HepG2 (cell line): ENCODE results near the gene HOMEZ. TPM values are rescaled to one million over a fixed set of nuclear protein-coding genes. Genes with fewer than 3 reads are reported as not detected.

Experiments
- AGO1 ChIP-seq: fragments of 200-400 bp; formaldehyde crosslinking; IDR thresholded peaks from 2 replicates; pipeline ENCODE4 v1.6.1; 2017; ENCODE audit warnings: mild to moderate bottlenecking, low read depth, low read length, moderate library complexity; ENCODE audit not compliant: poor library complexity, severe bottlenecking
- CREM ChIP-seq, 2 experiments: sonication (generic) in 1 of 2; formaldehyde crosslinking in 1 of 2; IDR thresholded peaks; 2 replicates each; pipeline versions ENCODE4 v1.4.0 to v1.6.1; 2016 to 2020; ENCODE audit warnings: antibody characterized with exemption in 1 of 2, mild to moderate bottlenecking in 1 of 2, missing genetic modification reagents in 1 of 2
- KDM1A ChIP-seq: IDR thresholded peaks from 2 replicates; pipeline ENCODE4 v1.6.1; 2016; ENCODE audit warnings: missing compliant biosample characterization
- NFKBIZ ChIP-seq: IDR thresholded peaks from 2 replicates; pipeline ENCODE4 v1.6.1; 2018; ENCODE audit warnings: missing genetic modification reagents, missing compliant biosample characterization
- ZKSCAN5 ChIP-seq: sonication (generic); formaldehyde crosslinking; IDR thresholded peaks from 2 replicates; pipeline ENCODE4 v1.5.1; 2020; ENCODE audit warnings: mild to moderate bottlenecking, missing genetic modification reagents
- ZNF225 ChIP-seq: sonication (generic); formaldehyde crosslinking; IDR thresholded peaks from 2 replicates; pipeline ENCODE4 v1.4.0; 2020; ENCODE audit warnings: mild to moderate bottlenecking, missing genetic modification reagents
- ZNF232 ChIP-seq: sonication (generic); formaldehyde crosslinking; IDR thresholded peaks from 2 replicates; pipeline ENCODE4 v1.4.0; 2020; ENCODE audit warnings: missing genetic modification reagents, borderline replicate concordance
- ZNF446 ChIP-seq: sonication (generic); formaldehyde crosslinking; IDR thresholded peaks from 2 replicates; pipeline ENCODE4 v1.5.0; 2020; ENCODE audit warnings: mild to moderate bottlenecking, missing genetic modification reagents
- ZNF530 ChIP-seq: sonication (generic); formaldehyde crosslinking; IDR thresholded peaks from 2 replicates; pipeline ENCODE4 v1.5.0; 2020; ENCODE audit warnings: low read depth, mild to moderate bottlenecking, missing genetic modification reagents
- ZNF564 ChIP-seq: sonication (generic); formaldehyde crosslinking; IDR thresholded peaks from 2 replicates; pipeline ENCODE4 v1.8.1; 2023; ENCODE audit warnings: mild to moderate bottlenecking, missing genetic modification reagents
- ZNF605 ChIP-seq: sonication (generic); formaldehyde crosslinking; IDR thresholded peaks from 2 replicates; pipeline ENCODE4 v1.8.0; 2022; ENCODE audit warnings: mild to moderate bottlenecking, missing genetic modification reagents
- ZNF615 ChIP-seq: sonication (generic); formaldehyde crosslinking; IDR thresholded peaks from 2 replicates; pipeline ENCODE4 v1.5.0; 2020; ENCODE audit warnings: mild to moderate bottlenecking, missing genetic modification reagents, borderline replicate concordance
- ZNF839 ChIP-seq: sonication (generic); formaldehyde crosslinking; IDR thresholded peaks from 2 replicates; pipeline ENCODE4 v1.4.0; 2020; ENCODE audit warnings: missing genetic modification reagents, mild to moderate bottlenecking, borderline replicate concordance
- polyA plus RNA-seq, 8 experiments: library from polyadenylated mRNA; depleted of rRNA in 3 of 8; stranded (reverse) in 7 of 8; unstranded in 1 of 8; fragments of >200 nt; fragmentation: Illumina TruSeq in 4 of 8; extraction: Trizol in 4 of 8; gene quantifications; 2 replicates each; pipeline versions ENCODE4 v1.2.1 to v1.2.3, GENCODE V29; 2011 to 2016; ENCODE audit warnings: low read depth in 4 of 8, missing spikeins in 1 of 8, mixed read lengths in 1 of 8; ENCODE audit not compliant: insufficient read depth in 1 of 8
- total RNA-seq, 5 experiments: library from RNA; depleted of rRNA; stranded (reverse); fragments of >200 nt; fragmentation: Illumina TruSeq; extraction: Trizol; gene quantifications; 2 replicates each; pipeline ENCODE4 v1.2.3, GENCODE V29; 2016; ENCODE audit warnings: low read depth in 1 of 5
- TF ChIP-seq, protein P1 (sequence below): sonication (generic); formaldehyde crosslinking; conservative IDR thresholded peaks from 2 replicates; pipeline ENCODE4 v1.4.0; 2020; ENCODE audit warnings: mild to moderate bottlenecking, missing genetic modification reagents, moderate library complexity
- TF ChIP-seq, protein P2 (sequence below): sonication (generic); formaldehyde crosslinking; IDR thresholded peaks from 2 replicates; pipeline ENCODE4 v1.4.0; 2020; ENCODE audit warnings: missing genetic modification reagents, borderline replicate concordance
- TF ChIP-seq, protein P3 (sequence below): fragments of 450-650 bp; IDR thresholded peaks from 2 replicates; pipeline ENCODE4 v1.6.1; 2017
- TF ChIP-seq, protein P4 (sequence below): sonication (generic); formaldehyde crosslinking; IDR thresholded peaks from 2 replicates; pipeline ENCODE4 v1.5.0; 2020; ENCODE audit warnings: mild to moderate bottlenecking, missing genetic modification reagents, borderline replicate concordance

Gene HOMEZ
- total and polyA plus RNA-seq, 2 of the 13 experiments (the other 11 are each of a cell fraction or from before 2014, with no cell fraction given), result 14.5 to 31.8 TPM

DNA sequence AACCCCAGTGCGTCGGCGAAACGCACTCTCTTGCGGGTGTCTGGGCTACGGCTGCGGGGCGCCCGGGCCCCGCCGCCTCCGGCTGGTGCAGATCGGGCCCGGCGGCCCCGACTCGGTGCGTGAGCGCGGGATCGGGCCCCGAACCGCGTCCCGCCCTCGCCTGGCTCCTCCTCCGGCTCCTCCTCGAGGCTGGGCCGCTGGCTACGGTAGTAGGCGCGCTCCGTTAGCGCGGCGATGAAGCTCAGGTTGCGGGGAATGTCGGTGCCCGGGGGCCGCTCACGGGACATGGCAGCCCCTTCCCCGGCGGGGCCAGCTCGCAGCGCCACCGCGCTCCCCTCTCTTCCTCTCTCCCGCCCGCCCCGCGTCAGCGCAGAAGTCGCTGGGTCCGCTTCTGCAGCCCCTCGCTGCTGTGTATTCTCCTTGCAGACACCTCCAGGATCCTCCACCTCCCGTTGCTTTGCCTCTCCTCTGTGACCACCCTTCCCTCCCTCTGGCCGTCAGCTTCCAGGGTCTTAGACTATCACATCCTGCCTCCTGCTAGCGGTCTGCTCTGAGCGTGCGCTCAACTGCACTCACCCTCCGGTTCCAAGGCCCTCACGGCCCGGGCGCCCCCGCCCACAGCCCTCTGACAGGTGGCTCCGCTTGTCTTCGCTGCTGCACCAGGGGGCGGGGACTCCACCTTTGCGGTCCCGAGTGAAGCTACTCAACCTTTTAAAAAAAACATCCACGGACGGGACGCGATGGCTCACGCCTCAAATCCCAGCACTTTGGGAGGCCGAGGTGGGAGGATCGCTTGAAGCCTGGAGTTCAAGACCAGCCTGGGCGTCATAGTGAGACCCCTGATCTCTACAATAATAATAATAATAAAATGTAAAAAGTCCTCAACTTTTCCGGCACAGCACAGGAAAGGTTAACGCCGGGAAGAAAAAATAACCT lies 16.6 kb upstream of the HOMEZ start, which contains the start of gene PPP1R3E (continued):
- TF ChIP-seq AGO1 (no peak), NFKBIZ (CRISPR knock-in tag) (no peak), KDM1A (CRISPR knock-in tag) (0 out of 2 replicates have a peak, but pooled peaks have one; percentile 41), ZNF225 (CRISPR knock-in tag) (peak; percentile 86), ZNF530 (CRISPR knock-in tag) (no peak), ZKSCAN5 (CRISPR knock-in tag) (0 out of 2 replicates have a peak, but pooled peaks have one; percentile 43), ZNF564 (CRISPR knock-in tag) (no peak), ZNF232 (CRISPR knock-in tag) (peak; percentile 87; the same call in 1 of the 2 replicates), ZNF615 (CRISPR knock-in tag) (no peak), ZNF839 (CRISPR knock-in tag) (peak; percentile 61; the same call in 1 of the 2 replicates), ZNF446 (CRISPR knock-in tag) (peak; percentile 83), CREM (IDR thresholded peaks at IDR 0.05) (peak; percentile 48; the same call in 1 of the 2 replicates), CREM (CRISPR knock-in tag; IDR thresholded peaks at IDR 0.05) (peak; percentile 17; the same call in 1 of the 2 replicates), ZNF605 (CRISPR knock-in tag) (peak; percentile 93)
- TF ChIP-seq, protein P1, sequence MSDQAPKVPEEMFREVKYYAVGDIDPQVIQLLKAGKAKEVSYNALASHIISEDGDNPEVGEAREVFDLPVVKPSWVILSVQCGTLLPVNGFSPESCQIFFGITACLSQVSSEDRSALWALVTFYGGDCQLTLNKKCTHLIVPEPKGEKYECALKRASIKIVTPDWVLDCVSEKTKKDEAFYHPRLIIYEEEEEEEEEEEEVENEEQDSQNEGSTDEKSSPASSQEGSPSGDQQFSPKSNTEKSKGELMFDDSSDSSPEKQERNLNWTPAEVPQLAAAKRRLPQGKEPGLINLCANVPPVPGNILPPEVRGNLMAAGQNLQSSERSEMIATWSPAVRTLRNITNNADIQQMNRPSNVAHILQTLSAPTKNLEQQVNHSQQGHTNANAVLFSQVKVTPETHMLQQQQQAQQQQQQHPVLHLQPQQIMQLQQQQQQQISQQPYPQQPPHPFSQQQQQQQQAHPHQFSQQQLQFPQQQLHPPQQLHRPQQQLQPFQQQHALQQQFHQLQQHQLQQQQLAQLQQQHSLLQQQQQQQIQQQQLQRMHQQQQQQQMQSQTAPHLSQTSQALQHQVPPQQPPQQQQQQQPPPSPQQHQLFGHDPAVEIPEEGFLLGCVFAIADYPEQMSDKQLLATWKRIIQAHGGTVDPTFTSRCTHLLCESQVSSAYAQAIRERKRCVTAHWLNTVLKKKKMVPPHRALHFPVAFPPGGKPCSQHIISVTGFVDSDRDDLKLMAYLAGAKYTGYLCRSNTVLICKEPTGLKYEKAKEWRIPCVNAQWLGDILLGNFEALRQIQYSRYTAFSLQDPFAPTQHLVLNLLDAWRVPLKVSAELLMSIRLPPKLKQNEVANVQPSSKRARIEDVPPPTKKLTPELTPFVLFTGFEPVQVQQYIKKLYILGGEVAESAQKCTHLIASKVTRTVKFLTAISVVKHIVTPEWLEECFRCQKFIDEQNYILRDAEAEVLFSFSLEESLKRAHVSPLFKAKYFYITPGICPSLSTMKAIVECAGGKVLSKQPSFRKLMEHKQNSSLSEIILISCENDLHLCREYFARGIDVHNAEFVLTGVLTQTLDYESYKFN, result no peak; the same call in 1 of the 2 replicates
- TF ChIP-seq, protein P2, sequence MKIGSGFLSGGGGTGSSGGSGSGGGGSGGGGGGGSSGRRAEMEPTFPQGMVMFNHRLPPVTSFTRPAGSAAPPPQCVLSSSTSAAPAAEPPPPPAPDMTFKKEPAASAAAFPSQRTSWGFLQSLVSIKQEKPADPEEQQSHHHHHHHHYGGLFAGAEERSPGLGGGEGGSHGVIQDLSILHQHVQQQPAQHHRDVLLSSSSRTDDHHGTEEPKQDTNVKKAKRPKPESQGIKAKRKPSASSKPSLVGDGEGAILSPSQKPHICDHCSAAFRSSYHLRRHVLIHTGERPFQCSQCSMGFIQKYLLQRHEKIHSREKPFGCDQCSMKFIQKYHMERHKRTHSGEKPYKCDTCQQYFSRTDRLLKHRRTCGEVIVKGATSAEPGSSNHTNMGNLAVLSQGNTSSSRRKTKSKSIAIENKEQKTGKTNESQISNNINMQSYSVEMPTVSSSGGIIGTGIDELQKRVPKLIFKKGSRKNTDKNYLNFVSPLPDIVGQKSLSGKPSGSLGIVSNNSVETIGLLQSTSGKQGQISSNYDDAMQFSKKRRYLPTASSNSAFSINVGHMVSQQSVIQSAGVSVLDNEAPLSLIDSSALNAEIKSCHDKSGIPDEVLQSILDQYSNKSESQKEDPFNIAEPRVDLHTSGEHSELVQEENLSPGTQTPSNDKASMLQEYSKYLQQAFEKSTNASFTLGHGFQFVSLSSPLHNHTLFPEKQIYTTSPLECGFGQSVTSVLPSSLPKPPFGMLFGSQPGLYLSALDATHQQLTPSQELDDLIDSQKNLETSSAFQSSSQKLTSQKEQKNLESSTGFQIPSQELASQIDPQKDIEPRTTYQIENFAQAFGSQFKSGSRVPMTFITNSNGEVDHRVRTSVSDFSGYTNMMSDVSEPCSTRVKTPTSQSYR (CRISPR knock-in tag), result no peak; the same call in none of the 2 replicates
- TF ChIP-seq, protein P3, sequence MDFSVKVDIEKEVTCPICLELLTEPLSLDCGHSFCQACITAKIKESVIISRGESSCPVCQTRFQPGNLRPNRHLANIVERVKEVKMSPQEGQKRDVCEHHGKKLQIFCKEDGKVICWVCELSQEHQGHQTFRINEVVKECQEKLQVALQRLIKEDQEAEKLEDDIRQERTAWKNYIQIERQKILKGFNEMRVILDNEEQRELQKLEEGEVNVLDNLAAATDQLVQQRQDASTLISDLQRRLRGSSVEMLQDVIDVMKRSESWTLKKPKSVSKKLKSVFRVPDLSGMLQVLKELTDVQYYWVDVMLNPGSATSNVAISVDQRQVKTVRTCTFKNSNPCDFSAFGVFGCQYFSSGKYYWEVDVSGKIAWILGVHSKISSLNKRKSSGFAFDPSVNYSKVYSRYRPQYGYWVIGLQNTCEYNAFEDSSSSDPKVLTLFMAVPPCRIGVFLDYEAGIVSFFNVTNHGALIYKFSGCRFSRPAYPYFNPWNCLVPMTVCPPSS, result no peak
- TF ChIP-seq, protein P4, sequence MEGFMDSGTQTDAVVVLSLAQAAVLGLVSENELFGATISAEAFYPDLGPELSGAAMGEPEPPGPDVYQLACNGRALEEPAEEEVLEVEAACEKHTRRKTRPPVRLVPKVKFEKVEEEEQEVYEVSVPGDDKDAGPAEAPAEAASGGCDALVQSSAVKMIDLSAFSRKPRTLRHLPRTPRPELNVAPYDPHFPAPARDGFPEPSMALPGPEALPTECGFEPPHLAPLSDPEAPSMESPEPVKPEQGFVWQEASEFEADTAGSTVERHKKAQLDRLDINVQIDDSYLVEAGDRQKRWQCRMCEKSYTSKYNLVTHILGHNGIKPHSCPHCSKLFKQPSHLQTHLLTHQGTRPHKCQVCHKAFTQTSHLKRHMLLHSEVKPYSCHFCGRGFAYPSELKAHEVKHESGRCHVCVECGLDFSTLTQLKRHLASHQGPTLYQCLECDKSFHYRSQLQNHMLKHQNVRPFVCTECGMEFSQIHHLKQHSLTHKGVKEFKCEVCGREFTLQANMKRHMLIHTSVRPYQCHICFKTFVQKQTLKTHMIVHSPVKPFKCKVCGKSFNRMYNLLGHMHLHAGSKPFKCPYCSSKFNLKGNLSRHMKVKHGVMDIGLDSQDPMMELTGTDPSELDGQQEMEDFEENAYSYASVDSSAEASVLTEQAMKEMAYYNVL (CRISPR knock-in tag), result no peak; the same call in none of the 2 replicates
